Skin epidermis (tissue), 12 donors: ENCODE results near the gene DNAJB9.

Experiments used
- H3K27ac ChIP-seq, 21 experiments: fragments of 200-600 bp; sonication (generic) in 11 of 21; one replicate each; pipeline ENCODE4 v1.5.0; 2020; ENCODE audit warnings: mild to moderate bottlenecking in 3 of 21, inconsistent platforms in 2 of 21, moderate library complexity in 2 of 21
- H3K4me3 ChIP-seq, 7 experiments: fragments of 200-600 bp; sonication (generic) in 2 of 7; one replicate each; pipeline ENCODE4 v1.5.0; 2020; ENCODE audit warnings: inconsistent platforms in 2 of 7, mild to moderate bottlenecking in 2 of 7, moderate library complexity in 1 of 7

DNAJB9 gene

GRCh38 chr7:108600399-108600798, 30.7 kb downstream of the DNAJB9 start:
- Histone ChIP-seq H3K4me3 (no peak overlapping the region), H3K27ac (no peak overlapping the region)

DNA sequence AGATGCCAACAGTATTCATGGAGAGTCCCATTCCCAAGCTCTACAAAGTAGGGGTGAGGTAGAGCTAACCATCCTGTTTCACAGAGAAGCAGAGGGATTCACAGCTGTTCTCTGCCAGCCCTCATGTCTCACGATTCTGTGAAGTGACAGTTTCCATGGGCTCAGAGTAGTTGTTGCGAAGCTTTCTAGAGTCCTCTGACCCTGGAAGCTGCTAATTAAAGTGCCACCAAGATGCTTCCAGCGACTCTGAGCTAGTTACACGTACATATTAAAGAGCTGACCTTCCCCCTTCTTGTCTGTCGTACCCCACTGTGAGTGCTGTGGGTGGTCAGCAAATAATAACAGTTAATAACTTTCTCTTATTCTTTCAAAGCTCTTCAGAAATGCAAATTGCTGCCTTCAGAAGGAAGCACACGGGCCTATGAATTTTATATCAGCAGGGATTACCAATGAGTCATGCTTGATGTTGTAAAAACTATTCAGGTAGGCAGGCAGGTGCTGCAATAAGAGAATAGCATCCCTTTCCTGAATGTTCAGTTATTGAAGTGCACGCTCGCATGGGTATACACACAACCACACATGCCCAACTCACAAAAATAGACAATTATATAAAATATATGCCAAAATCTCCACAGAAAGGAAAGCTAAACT, 34.1 kb downstream of the DNAJB9 start:
- Histone ChIP-seq H3K27ac (no peak overlapping the region), H3K4me3 (no peak overlapping the region)

DNA sequence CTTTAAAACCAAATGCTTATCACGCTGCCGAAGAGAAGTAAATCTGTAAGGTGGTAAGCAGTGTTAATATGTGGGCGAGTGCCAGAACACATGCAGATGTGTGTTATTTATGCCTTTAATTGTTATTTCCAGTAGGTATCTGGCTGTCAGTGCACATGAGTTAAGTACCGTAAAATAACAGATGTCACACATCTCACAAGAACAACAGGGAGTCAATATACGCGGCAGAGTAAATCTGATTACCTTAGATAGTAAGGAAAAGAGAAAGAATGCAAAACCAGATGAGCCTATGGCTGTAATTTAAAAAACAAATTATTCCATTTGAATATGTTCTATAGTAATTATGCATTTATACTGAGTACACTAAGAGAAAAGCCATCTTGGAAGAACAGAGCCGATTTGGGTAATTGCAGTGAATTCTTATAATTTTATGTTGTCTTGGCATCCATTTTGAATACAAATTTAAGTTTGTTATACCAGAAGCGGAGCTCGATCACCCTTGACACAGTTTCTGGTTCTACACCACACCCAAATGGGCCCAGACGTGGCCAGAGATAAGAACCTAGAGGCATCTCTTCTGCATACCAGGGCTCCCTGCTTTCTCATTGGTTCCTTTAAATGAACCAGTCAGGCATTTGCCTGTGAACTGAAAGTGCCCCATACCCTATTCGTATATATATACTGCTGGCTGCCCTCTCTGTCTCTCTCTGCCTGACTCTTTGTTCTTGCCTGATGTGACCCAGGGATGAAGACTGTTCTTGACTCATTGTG, 34.8 kb downstream of the DNAJB9 start:
- Histone ChIP-seq H3K4me3 (no peak overlapping the region), H3K27ac (no peak overlapping the region)

GRCh38 chr7:108605559-108606201, 36.0 kb downstream of the DNAJB9 start:
- H3K4me3 ChIP-seq = no peak overlapping the region
- no peak overlapping the region for H3K27ac ChIP-seq

DNA sequence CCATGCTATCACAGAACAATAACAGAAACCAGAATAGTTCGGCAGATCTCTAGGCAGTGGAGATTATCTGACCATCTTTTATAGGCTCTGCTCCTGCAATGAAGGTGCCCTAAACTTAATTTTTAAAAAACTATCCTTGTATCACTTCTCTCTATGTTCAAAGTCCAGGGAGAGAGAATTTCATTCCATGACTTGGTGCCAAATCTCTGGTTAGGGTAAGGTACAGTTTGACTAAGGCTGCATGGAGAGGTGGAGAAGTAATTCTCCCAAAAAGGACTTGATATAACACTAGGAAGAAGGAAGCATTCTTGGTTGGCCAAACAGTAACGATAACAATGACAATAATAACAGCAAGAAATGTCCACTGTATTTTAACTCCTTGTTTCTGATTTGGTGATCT, 40.0 kb downstream of the DNAJB9 start:
- no peak overlapping the region for H3K27ac ChIP-seq
- no peak overlapping the region for H3K4me3 ChIP-seq

DNA sequence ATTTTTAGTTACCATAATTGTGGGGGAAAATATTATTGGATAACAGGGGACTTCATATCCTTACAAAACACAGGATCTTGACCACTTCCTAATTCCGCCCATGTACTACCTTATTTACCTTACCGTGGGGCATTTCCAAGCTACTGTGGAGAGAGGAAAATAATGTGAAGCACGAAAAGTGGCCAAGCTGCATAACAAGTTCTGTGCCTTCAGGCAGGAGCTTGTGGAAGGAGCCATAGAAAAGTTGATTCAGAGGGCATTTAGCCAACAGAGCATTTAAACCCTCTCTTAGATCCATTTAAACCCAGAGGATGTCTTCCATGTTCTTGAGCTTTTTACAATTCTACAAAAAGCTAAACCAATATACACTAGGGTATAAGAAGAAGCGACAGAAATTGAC, 41.6 kb downstream of the DNAJB9 start:
- Histone ChIP-seq H3K4me3 (no peak overlapping the region), H3K27ac (peak overlapping the region in 1 of 21 experiments; percentile 52)

DNA sequence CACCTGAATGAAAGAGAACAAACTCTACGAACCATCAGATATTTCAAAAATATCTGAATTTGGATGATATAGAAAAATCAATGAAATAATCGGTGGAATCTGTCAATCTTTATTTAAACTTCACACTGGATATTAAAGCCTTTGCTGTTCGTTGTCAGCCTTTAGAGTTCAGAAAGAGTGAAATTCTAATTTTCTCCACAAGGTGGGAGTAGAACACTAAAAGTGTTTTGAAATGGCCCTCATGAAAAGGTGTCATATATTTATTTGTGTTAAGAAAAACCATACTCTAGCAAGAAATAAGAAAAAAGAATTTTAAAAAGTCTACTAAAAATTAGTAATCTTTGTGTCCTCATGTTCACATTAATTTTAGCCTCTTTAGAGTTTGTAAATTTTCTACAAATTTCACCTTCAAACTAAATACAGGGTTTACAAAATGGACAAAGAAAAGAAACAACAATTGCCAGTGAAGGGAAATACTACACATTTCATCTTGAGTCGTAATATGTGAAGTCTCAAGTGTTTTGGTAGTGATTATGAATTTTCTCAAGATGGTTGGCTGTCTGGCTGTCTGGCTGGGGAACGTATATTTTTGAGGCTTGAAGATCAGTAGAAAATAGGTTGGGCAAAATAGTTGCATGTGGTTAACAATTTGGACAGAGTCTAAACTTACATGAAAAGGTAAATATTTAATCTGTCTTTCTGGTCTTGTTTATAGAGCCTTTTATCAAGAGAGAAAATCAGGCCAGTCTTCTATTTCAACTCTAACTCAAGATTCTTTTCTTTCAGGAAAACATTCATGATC, 43.7 kb downstream of the DNAJB9 start:
- Histone ChIP-seq H3K27ac (no peak overlapping the region), H3K4me3 (no peak overlapping the region)

GRCh38 chr7:108613949-108614381, 44.3 kb downstream of the DNAJB9 start:
- peak overlapping the region in 1 of 21 experiments; percentile 60 for H3K27ac ChIP-seq
- no peak overlapping the region for H3K4me3 ChIP-seq

- H3K4me3 ChIP-seq = no peak overlapping the region
These were observed 45.2 kb downstream of the DNAJB9 start for GRCh38 chr7:108614896-108615295.

GRCh38 chr7:108618056-108618455, 48.4 kb downstream of the DNAJB9 start:
- Histone ChIP-seq H3K27ac (no peak overlapping the region), H3K4me3 (no peak overlapping the region)

More at GRCh38 chr7:108614896-108615295, 45.2 kb downstream of the DNAJB9 start:
- H3K27ac ChIP-seq = peak overlapping the region in 1 of 21 experiments; percentile 60

GRCh38 chr7:108623220-108623619, 53.5 kb downstream of the DNAJB9 start:
- H3K27ac ChIP-seq = no peak overlapping the region

More at GRCh38 chr7:108623220-108623619, 53.5 kb downstream of the DNAJB9 start:
- no peak overlapping the region for H3K4me3 ChIP-seq
